ENCODE results near the gene TAF4. TPM values are rescaled to one million over a fixed set of nuclear protein-coding genes. Genes with fewer than 3 reads are reported as not detected.

The TAF4 gene
- total RNA-seq, 4 donors from 2014 or later = 7.1 to 15.9 (median 11.9) TPM

DNA sequence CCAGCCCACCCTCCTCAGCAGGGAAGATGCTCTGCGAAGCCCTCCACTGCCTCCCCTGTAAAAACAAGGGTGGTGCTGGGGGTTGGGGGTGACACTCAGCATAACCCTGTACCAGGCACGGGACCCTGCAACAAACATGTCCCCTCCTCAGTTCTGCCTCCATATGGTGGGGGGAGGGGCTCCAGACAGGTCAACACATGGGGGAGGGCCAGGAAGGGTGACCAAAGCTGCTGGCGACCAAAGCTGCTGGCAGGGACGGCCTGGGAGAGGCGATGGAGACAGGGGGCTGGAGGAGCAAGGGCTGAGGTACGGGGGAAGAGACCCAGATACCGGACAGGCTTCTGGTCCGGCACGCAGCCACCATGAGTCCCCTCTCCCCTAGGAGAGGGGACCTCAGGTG is 123.2 kb downstream of the TAF4 start:
- ATAC-seq (ENCODE audit: low FRiP score) (no peak), DNase-seq (ENCODE audit: low spot score) (no peak)
- TF ChIP-seq, protein P1, sequence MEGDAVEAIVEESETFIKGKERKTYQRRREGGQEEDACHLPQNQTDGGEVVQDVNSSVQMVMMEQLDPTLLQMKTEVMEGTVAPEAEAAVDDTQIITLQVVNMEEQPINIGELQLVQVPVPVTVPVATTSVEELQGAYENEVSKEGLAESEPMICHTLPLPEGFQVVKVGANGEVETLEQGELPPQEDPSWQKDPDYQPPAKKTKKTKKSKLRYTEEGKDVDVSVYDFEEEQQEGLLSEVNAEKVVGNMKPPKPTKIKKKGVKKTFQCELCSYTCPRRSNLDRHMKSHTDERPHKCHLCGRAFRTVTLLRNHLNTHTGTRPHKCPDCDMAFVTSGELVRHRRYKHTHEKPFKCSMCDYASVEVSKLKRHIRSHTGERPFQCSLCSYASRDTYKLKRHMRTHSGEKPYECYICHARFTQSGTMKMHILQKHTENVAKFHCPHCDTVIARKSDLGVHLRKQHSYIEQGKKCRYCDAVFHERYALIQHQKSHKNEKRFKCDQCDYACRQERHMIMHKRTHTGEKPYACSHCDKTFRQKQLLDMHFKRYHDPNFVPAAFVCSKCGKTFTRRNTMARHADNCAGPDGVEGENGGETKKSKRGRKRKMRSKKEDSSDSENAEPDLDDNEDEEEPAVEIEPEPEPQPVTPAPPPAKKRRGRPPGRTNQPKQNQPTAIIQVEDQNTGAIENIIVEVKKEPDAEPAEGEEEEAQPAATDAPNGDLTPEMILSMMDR (IDR thresholded peaks at IDR 0.05) = no peak

DNA sequence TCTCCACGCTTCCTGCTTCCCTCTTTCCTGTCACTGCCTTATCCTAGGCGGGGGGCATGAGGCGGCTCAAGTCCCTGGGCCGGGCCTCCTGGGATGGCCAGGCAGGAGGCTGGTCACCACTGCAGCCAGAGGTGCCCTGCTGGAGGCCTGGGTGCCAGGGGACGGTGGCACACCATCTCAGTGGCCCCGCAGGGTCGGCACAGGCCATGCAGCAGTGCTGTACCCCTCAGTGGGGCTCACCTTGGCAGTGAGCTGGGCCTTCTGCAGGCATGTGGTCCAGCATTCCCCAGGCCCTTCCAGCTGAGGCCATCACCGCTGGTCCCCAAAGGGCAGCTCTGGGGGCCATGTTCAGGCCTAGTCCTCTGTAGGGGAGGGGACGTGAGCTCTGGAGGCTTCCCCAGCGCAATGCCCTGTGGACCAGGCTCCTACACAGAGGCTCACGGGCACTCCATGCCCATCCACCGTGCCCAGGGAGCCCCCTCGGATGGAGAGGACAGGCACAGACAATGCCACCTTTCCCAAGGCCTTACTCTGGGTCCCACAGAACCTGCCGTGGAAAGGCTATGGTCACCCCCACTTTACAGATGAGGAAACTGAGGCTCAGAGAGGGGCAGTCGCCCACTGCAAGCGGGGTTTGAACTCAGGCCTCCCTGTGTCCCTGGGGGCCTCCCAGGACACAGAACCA is 123.8 kb downstream of the TAF4 start:
- TF ChIP-seq, protein P1 (IDR thresholded peaks at IDR 0.05) = no peak
- ATAC-seq (ENCODE audit: low FRiP score) (no peak), DNase-seq (ENCODE audit: low spot score) (no peak)

DNA sequence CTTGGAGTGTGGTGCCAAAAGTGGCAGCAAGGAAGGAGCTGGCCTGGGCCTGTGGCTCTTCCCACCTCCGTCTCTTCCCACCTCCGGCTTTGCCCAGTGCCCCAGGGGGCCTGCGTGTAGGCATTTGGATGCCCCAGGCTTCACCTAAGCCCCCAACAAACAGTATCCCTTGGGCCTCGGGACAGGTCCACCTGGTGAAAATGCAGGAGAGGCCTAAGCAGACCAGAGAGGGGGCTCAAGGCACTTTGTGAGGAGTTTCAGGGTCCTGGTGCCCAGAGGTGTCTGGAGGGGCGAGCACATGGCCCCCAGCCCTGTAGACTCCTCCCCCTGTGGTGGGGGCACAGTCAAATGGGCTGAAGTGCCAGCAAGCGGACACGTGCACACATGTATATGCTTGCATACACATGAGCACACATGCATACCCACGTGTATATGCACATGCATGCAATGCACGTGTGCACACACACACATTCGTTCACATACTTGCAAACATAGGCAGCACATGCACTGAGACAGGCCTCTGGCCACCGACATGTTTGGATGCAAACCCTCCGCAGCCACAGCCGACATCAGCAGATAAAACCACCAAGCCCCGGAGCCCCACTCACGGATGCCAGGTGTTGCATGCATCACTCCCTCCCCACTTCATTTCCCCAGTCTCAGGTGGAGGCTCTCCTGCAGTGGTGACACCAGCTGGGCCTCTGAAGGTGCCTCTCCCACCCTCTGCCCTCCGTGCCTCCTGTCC is 124.5 kb downstream of the TAF4 start:
- TF ChIP-seq, protein P1 (IDR thresholded peaks at IDR 0.05) = no peak
- DNase-seq (ENCODE audit: low spot score) = no peak
- ATAC-seq (ENCODE audit: low FRiP score) = no peak

DNA sequence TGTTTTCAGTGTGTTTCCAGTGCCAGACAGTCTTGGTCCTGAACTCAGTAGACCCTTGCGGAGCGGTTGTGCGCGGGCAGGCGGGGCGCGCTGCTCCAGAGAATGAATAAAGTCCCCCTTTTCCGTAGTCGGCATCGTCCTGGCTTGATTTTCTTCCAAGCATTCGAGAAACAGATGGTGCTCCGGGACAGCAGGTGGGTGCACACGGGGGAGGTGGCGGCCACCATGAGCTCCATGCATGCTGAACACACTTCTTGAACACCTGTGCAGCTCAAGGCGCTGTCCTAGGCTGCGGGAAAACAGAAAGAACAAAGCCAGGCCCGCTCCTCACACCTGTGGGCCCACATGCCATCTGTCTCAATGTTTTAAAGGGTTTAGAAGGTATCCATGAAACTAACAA is 125.2 kb downstream of the TAF4 start:
- TF ChIP-seq, protein P1 (IDR thresholded peaks at IDR 0.05) = no peak
- DNase-seq (ENCODE audit: low spot score) = no peak
- ATAC-seq (ENCODE audit: low FRiP score) = no peak

DNA sequence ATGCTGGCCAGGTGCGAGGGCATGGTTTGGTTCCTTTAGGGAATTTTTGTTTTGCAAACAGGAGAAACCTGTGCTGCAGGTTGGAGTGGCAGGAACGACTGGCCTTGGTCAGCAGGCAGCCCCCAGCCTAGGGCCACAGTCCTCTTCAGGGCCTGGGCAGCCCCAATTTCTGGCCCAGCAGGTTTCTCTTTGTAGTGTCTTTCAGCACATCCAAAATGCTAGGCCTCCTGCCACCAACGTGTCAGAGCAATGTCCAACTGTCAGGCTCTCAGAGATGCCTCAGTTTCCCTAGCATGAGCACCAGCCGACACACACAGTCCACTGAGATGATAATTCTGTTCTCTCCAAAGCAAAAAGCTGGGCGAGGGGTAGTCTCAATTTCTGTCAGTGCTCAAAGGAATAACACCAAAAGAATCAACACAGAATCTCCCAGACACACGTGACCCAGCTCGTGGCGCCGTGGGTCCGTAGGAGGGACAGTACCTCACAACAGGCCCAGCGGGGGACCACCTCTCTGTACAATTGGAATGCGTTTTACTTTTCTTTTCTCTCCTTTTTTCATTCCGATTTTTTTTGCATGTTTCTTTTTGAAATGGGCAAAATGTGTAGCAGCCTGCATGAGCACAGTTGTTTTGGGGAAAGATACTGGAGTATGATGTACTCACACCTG is 125.9 kb downstream of the TAF4 start:
- DNase-seq (ENCODE audit: low spot score) (no peak), ATAC-seq (ENCODE audit: low FRiP score) (no peak)
- TF ChIP-seq, protein P1 (IDR thresholded peaks at IDR 0.05) = no peak

DNA sequence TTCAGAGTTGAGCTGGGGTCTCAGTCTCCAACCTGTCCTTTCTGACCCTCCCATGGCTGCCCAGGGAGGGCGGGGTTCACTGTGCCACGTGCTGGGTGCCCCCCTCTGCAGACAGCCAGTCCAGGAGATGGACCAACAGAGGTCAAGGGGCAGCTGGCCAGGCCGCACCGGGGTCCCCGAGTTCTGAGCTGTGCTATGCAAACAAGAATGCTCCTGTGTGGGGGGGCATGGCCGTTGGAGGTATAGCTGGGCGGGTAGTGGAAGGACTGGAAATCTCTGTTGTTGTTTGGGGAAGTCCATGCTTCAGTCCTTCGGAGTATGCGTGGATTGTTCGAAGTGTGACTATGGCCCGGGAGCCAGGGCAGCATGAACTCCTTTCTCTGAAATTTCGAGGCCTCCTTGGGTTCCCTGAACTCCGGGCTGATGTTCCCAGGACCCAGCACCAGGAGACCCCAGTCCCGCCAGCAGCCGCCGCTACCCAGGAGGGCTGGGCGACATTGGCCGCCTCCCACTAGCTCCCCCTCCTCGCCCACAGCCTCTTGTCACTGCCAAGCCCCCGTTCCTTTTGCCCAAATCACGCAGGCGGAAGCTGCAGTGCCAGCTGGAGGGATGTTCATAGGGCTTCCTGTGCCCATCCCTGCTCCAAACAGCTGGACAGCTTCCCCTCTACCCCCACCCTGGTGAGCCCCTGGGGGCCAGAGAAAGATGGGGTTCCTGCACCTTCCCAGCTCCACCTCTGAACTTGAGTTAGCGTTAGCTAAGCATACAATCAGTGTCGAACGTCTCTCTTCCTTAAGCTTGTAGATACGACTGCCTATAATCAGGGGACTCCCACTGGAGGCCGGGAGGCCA is 126.6 kb downstream of the TAF4 start:
- TF ChIP-seq, protein P1 (IDR thresholded peaks at IDR 0.05) = no peak
- DNase-seq (ENCODE audit: low spot score) (no peak), ATAC-seq (ENCODE audit: low FRiP score) (no peak)

Measured in omental fat pad (tissue), 4 donors.